ENCODE measurements around the gene FAM151B. TPM values are rescaled to one million over a fixed set of nuclear protein-coding genes. Genes with fewer than 3 reads are reported as not detected.

The FAM151B gene
- total and polyA plus RNA-seq, 2 donors (not counting 1 experiment from before 2014, with no cell fraction given): 1.1 TPM; not detected in 1

DNA sequence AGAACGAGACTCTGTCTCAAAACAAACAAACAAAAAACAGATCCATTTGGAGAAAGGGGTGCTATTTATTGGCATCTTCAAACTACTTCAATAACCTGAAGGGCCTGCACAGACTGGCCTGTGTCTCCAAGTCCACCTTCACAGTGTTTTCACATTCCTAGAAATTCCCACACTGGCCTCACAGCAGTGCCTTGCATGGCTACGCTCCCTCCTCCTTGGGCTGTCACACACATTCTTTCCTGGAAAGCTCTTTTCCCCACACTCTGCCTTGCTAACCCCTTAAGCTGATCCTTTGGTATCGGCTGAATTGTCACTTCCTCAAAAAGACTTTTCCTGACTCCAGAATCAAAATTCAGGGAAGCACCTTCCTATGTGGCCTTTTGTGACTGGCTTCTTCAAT lies 19.8 kb downstream of the FAM151B start:
- Histone ChIP-seq H3K27ac (ENCODE audit: low read length in 2 of 2) (no peak overlapping the region), H3K36me3 (replicated peaks in 1 of 2; ENCODE audit: control extremely low read depth in 1 of 2, control insufficient read depth in 1 of 2, extremely low read depth in 1 of 2, insufficient read depth in 2 of 2, low read length in 1 of 2) (no peaks in the 10 kb centered on the region), H3K9me3 (ENCODE audit: control extremely low read depth in 1 of 3, control insufficient read depth in 2 of 3, insufficient read depth in 1 of 3, low read length in 2 of 3) (no peaks in the 10 kb centered on the region), H3K9ac (ENCODE audit: low read length) (no peak overlapping the region), H3K27me3 (replicated peaks in 1 of 4; ENCODE audit: control extremely low read depth in 1 of 4, control insufficient read depth in 3 of 4, insufficient read depth in 4 of 4, low read length in 3 of 4) (no peaks in the 10 kb centered on the region), H3K4me3 (ENCODE audit: control extremely low read depth in 1 of 5, extremely low read depth in 1 of 5, insufficient read depth in 1 of 5, low read depth in 2 of 5, low read length in 4 of 5) (no peak overlapping the region), H3K79me2 (ENCODE audit: control insufficient read depth, insufficient read depth, low read length) (no peaks in the 10 kb centered on the region), H2AFZ (ENCODE audit: insufficient read depth, low read depth, low read length, poor library complexity, severe bottlenecking) (no peak overlapping the region), H3K4me1 (ENCODE audit: control insufficient read depth in 2 of 2, insufficient read depth in 2 of 2, low read length in 2 of 2) (no peaks in the 10 kb centered on the region), H3K4me2 (replicated peaks; ENCODE audit: low read depth, low read length, poor library complexity, severe bottlenecking) (no peak overlapping the region), H4K20me1 (ENCODE audit: control insufficient read depth, insufficient read depth, low read length, poor library complexity, severe bottlenecking) (no peaks in the 10 kb centered on the region)
- H3K4me3 Mint-ChIP-seq: no peak overlapping the region
- no peak for TF ChIP-seq EZH2 (IDR thresholded peaks at IDR 0.05; ENCODE audit: borderline replicate concordance, insufficient read depth, low read depth, low read length, poor library complexity, severe bottlenecking)
- TF ChIP-seq, protein P1, sequence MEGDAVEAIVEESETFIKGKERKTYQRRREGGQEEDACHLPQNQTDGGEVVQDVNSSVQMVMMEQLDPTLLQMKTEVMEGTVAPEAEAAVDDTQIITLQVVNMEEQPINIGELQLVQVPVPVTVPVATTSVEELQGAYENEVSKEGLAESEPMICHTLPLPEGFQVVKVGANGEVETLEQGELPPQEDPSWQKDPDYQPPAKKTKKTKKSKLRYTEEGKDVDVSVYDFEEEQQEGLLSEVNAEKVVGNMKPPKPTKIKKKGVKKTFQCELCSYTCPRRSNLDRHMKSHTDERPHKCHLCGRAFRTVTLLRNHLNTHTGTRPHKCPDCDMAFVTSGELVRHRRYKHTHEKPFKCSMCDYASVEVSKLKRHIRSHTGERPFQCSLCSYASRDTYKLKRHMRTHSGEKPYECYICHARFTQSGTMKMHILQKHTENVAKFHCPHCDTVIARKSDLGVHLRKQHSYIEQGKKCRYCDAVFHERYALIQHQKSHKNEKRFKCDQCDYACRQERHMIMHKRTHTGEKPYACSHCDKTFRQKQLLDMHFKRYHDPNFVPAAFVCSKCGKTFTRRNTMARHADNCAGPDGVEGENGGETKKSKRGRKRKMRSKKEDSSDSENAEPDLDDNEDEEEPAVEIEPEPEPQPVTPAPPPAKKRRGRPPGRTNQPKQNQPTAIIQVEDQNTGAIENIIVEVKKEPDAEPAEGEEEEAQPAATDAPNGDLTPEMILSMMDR (IDR thresholded peaks at IDR 0.05): no peak
- POLR2A ChIA-PET: interaction anchor here (0.7 kb wide), 1 partner anchor 380 kb away, joined by 4 read pairs; no protein-coding TSS in a partner anchor
- 92% methylated on average over 1 of the region's 3 CpGs for WGBS (ENCODE audit: insufficient coverage)
- no peaks in the 10 kb centered on the region for H3K9me3 Mint-ChIP-seq (ENCODE audit: insufficient read depth)
- peaks cover 6% of the 10 kb centered on the region for H3K4me1 Mint-ChIP-seq
- intact Hi-C loops (cut with micrococcal nuclease): no loop called here
- CTCF ChIA-PET: no interaction called here
- no peak for DNase-seq
- H3K27ac Mint-ChIP-seq: no peak overlapping the region
- no peak for ATAC-seq (ENCODE audit: low read depth)
- peaks cover 7% of the 10 kb centered on the region for H3K27me3 Mint-ChIP-seq

DNA sequence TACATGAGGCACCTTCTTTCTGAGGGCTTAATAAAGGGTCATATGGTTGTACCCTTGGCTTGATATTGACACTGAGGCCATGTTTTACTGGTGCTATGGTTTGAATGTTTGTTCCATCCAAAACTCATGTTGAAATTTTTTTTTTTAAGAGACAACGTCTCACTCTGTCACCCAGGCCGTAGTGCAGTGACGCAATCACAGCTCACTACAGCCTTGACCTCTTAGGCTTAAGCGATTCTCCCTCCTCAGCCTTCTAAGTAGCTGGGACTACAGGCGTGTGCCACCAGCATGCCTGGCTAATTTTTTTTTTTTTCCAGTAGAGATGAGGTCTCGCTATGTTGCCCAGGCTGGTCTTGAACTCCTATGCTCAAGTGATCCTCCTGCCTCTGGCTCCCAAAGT lies 20.9 kb downstream of the FAM151B start:
- WGBS (ENCODE audit: insufficient coverage): 100% methylated on average over 5 of the region's 6 CpGs

More for the DNA sequence above, 20.9 kb downstream of the FAM151B start:
- no peaks in the 10 kb centered on the region for H3K36me3 ChIP-seq (replicated peaks in 1 of 2; ENCODE audit: control extremely low read depth in 1 of 2, control insufficient read depth in 1 of 2, extremely low read depth in 1 of 2, insufficient read depth in 2 of 2, low read length in 1 of 2)
- H3K9me3 ChIP-seq (ENCODE audit: control extremely low read depth in 1 of 3, control insufficient read depth in 2 of 3, insufficient read depth in 1 of 3, low read length in 2 of 3): no peaks in the 10 kb centered on the region
- H4K20me1 ChIP-seq (ENCODE audit: control insufficient read depth, insufficient read depth, low read length, poor library complexity, severe bottlenecking): no peaks in the 10 kb centered on the region
- no peak overlapping the region for H3K27ac ChIP-seq (ENCODE audit: low read length in 2 of 2)
- intact Hi-C loops (cut with micrococcal nuclease): no loop called here
- no peaks in the 10 kb centered on the region for H3K79me2 ChIP-seq (ENCODE audit: control insufficient read depth, insufficient read depth, low read length)
- H3K27ac Mint-ChIP-seq: no peak overlapping the region
- no peak for DNase-seq
- H3K9ac ChIP-seq (ENCODE audit: low read length): no peak overlapping the region
- no peaks in the 10 kb centered on the region for H3K27me3 ChIP-seq (replicated peaks in 1 of 4; ENCODE audit: control extremely low read depth in 1 of 4, control insufficient read depth in 3 of 4, insufficient read depth in 4 of 4, low read length in 3 of 4)
- no peak overlapping the region for H3K4me2 ChIP-seq (replicated peaks; ENCODE audit: low read depth, low read length, poor library complexity, severe bottlenecking)
- no peak overlapping the region for H3K4me3 Mint-ChIP-seq
- H3K4me3 ChIP-seq (ENCODE audit: control extremely low read depth in 1 of 5, extremely low read depth in 1 of 5, insufficient read depth in 1 of 5, low read depth in 2 of 5, low read length in 4 of 5): no peak overlapping the region
- ATAC-seq (ENCODE audit: low read depth): no peak
- H3K4me1 Mint-ChIP-seq: peaks cover 4% of the 10 kb centered on the region
- H3K9me3 Mint-ChIP-seq (ENCODE audit: insufficient read depth): no peaks in the 10 kb centered on the region
- H3K27me3 Mint-ChIP-seq: peaks cover 7% of the 10 kb centered on the region
- ChIA-PET POLR2A (no interaction called here), CTCF (no interaction called here)
- H3K4me1 ChIP-seq (ENCODE audit: control insufficient read depth in 2 of 2, insufficient read depth in 2 of 2, low read length in 2 of 2): no peaks in the 10 kb centered on the region
- no peak overlapping the region for H2AFZ ChIP-seq (ENCODE audit: insufficient read depth, low read depth, low read length, poor library complexity, severe bottlenecking)
- TF ChIP-seq, protein P1 (IDR thresholded peaks at IDR 0.05): no peak
- TF ChIP-seq EZH2 (IDR thresholded peaks at IDR 0.05; ENCODE audit: borderline replicate concordance, insufficient read depth, low read depth, low read length, poor library complexity, severe bottlenecking): no peak
